Measurements from ENCODE around the gene MED16.

DNA sequence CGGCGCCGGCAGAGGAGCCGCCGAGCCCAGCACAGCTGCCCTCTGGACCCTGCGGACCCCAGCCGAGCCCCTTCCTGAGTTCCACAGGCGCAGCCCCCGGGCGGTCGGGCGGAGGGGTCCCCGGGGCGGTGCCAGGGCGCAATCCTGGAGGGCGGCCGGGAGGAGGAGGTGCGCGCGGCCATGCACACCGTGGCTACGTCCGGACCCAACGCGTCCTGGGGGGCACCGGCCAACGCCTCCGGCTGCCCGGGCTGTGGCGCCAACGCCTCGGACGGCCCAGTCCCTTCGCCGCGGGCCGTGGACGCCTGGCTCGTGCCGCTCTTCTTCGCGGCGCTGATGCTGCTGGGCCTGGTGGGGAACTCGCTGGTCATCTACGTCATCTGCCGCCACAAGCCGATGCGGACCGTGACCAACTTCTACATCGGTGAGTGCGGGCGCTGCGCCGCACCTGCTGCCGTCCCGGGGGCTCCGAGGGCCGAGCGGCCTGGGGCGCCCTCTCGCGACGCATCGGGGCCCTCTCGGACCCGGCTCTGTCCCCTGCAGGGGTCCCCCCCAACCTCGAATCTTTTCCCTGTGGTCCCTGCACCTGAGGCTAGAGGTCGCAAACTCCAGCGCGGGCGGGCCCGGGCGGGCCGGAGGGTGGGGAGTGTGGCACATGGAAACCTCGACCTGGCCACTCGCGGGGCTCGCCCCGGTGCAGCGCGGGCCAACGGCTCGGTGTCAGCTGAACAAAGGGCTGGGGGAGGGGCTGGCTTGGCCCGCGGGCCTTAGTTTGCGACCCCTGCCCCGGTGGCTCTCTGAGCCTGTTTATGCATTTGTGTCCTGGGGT, 24.6 kb upstream of the MED16 start, which contains the start of gene KISS1R:
- TF ChIP-seq POLR2A (IDR thresholded peaks at IDR 0.05; ENCODE audit: low read depth, low read length) (no peak), POLR2AphosphoS5 (IDR thresholded peaks at IDR 0.05; ENCODE audit: low read depth, low read length) (no peak), SPI1 (IDR thresholded peaks at IDR 0.05; ENCODE audit: low read depth, low read length) (no peak)

Data from GM12891 (cell line).